MCF 10A (cell line): ENCODE data around the gene UQCRC2. TPM values are rescaled to one million over a fixed set of nuclear protein-coding genes. Genes with fewer than 3 reads are reported as not detected.
A peak's percentile ranks its signal among the peaks of the same experiment; 100 is the strongest.

Source experiments
- BruUV-seq: library from RNA; stranded (reverse); fragments of 400-500 nt; replicated peaks from 2 replicates; lab custom pipeline; 2021; lab: Mats Ljungman, UMichigan
- CTCF ChIA-PET: fragments of 300-600 bp; sonication (Branson Sonifier 250); formaldehyde crosslinking; extraction: SDS; loops from one replicate; lab custom pipeline; 2021; ENCODE audit warnings: antibody characterized with exemption, inconsistent platforms; lab: Yijun Ruan, JAX
- POLR2A ChIA-PET: fragments of 300-600, 350-650 bp; sonication (Branson Sonifier 250); formaldehyde crosslinking; extraction: SDS; loops from one replicate; lab custom pipeline; 2020; ENCODE audit warnings: antibody characterized with exemption, inconsistent platforms; lab: Yijun Ruan, JAX
- DNase-seq: peaks from one replicate; pipeline ENCODE4 v3.0.0-alpha.2; 2018; ENCODE audit not compliant: unreplicated experiment
- H3K27ac Mint-ChIP-seq: one replicate; pipeline ENCODE4 v1.8.0; 2022; ENCODE audit warnings: mild to moderate bottlenecking, low read depth, mixed read lengths; ENCODE audit not compliant: unreplicated experiment
- H3K27me3 Mint-ChIP-seq: one replicate; pipeline ENCODE4 v1.8.0; 2022; ENCODE audit warnings: mixed read lengths; ENCODE audit not compliant: insufficient read depth, unreplicated experiment
- H3K36me3 Mint-ChIP-seq: one replicate; pipeline ENCODE4 v1.8.0; 2022; ENCODE audit warnings: mild to moderate bottlenecking, moderate library complexity, mixed read lengths; ENCODE audit not compliant: insufficient read depth, unreplicated experiment
- H3K4me1 Mint-ChIP-seq: one replicate; pipeline ENCODE4 v1.8.0; 2022; ENCODE audit warnings: mixed read lengths; ENCODE audit not compliant: insufficient read depth, unreplicated experiment
- H3K4me3 Mint-ChIP-seq: one replicate; pipeline ENCODE4 v1.8.0; 2022; ENCODE audit warnings: mild to moderate bottlenecking, moderate library complexity, mixed read lengths; ENCODE audit not compliant: unreplicated experiment
- H3K9me3 Mint-ChIP-seq: one replicate; pipeline ENCODE4 v1.8.0; 2022; ENCODE audit warnings: mixed read lengths; ENCODE audit not compliant: unreplicated experiment
- intact Hi-C: fragments of 100-400 bp; cut with micrococcal nuclease; formaldehyde crosslinking; loops from 2 replicates; pipeline ENCODE4 v1.14.1; 2022
- total RNA-seq: library from RNA; stranded (reverse); gene quantifications from 2 replicates; pipeline ENCODE4 v1.2.3, GENCODE V29; 2022
- TF ChIP-seq, protein P1 (sequence below): fragments of 200-600 bp; IDR thresholded peaks from one replicate; pipeline ENCODE4 v1.8.0; 2022; ENCODE audit warnings: antibody characterized with exemption, mild to moderate bottlenecking; ENCODE audit not compliant: unreplicated experiment

UQCRC2 gene
- total RNA-seq, 1 experiment from 2014 or later = 199 TPM

GRCh38 chr16:21949713-21950260, 3.4 kb upstream of the UQCRC2 start:
- H3K4me1 Mint-ChIP-seq = peaks cover 7% of the 10 kb centered on the region
- CTCF ChIA-PET = interaction anchor here (0.6 to 2.0 kb wide), 6 partner anchors 11 to 239 kb away, joined by 3 to 12 read pairs (median 4); no protein-coding TSS in a partner anchor
- no peak overlapping the region for H3K27ac Mint-ChIP-seq
- peaks cover 9% of the 10 kb centered on the region for H3K27me3 Mint-ChIP-seq
- peaks cover 24% of the 10 kb centered on the region for H3K36me3 Mint-ChIP-seq
- TF ChIP-seq, protein P1, sequence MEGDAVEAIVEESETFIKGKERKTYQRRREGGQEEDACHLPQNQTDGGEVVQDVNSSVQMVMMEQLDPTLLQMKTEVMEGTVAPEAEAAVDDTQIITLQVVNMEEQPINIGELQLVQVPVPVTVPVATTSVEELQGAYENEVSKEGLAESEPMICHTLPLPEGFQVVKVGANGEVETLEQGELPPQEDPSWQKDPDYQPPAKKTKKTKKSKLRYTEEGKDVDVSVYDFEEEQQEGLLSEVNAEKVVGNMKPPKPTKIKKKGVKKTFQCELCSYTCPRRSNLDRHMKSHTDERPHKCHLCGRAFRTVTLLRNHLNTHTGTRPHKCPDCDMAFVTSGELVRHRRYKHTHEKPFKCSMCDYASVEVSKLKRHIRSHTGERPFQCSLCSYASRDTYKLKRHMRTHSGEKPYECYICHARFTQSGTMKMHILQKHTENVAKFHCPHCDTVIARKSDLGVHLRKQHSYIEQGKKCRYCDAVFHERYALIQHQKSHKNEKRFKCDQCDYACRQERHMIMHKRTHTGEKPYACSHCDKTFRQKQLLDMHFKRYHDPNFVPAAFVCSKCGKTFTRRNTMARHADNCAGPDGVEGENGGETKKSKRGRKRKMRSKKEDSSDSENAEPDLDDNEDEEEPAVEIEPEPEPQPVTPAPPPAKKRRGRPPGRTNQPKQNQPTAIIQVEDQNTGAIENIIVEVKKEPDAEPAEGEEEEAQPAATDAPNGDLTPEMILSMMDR = no peak
- H3K9me3 Mint-ChIP-seq = no peaks in the 10 kb centered on the region
- no TSS peak for BruUV-seq
- POLR2A ChIA-PET = no interaction called here
- intact Hi-C loops = no loop called here
- H3K4me3 Mint-ChIP-seq = no peak overlapping the region
- no peak for DNase-seq

GRCh38 chr16:21950782-21951521, 2.2 kb upstream of the UQCRC2 start:
- ChIA-PET POLR2A (interaction anchor here (0.6 to 1.3 kb wide), 7 partner anchors 105 to 422 kb away, joined by 3 to 8 read pairs (median 3); no protein-coding TSS in a partner anchor), CTCF (interaction anchor here (0.6 to 1.5 kb wide), 17 partner anchors 9 to 294 kb away, joined by 3 to 20 read pairs (median 4); no protein-coding TSS in a partner anchor)
- peaks cover 9% of the 10 kb centered on the region for H3K27me3 Mint-ChIP-seq
- H3K4me1 Mint-ChIP-seq = peaks cover 7% of the 10 kb centered on the region
- H3K36me3 Mint-ChIP-seq = peaks cover 31% of the 10 kb centered on the region
- intact Hi-C loops = loop anchor here (1.0 kb wide), 1 partner anchor 148 kb away; no protein-coding TSS in a partner anchor
- no TSS peak for BruUV-seq
- TF ChIP-seq, protein P1 = peak; percentile 42
- H3K9me3 Mint-ChIP-seq = no peaks in the 10 kb centered on the region
- H3K4me3 Mint-ChIP-seq = peak overlapping the region; percentile 99
- peak overlapping the region; percentile 33 for H3K27ac Mint-ChIP-seq
- DNase-seq = peak; percentile 39

- no peaks in the 10 kb centered on the region for H3K9me3 Mint-ChIP-seq
- ChIA-PET POLR2A (interaction anchor here (0.6 to 3.0 kb wide), 20 partner anchors 9 to 1135 kb away, joined by 3 to 35 read pairs (median 4); partner anchors contain the start of gene MOSMO), CTCF (interaction anchor here (0.7 to 2.8 kb wide), 9 partner anchors 8 to 368 kb away, joined by 3 to 22 read pairs (median 5); no protein-coding TSS in a partner anchor)
- H3K27ac Mint-ChIP-seq = peak overlapping the region; percentile 99
- H3K36me3 Mint-ChIP-seq = peaks cover 39% of the 10 kb centered on the region
- TF ChIP-seq, protein P1 = no peak
- peak overlapping the region; percentile 99 for H3K4me3 Mint-ChIP-seq
- peaks cover 7% of the 10 kb centered on the region for H3K4me1 Mint-ChIP-seq
- TSS peak; percentile 68 for BruUV-seq
- H3K27me3 Mint-ChIP-seq = peaks cover 4% of the 10 kb centered on the region
- intact Hi-C loops = no loop called here
- peak; percentile 73 for DNase-seq
Measured at GRCh38 chr16:21952040-21952792, 945 bp upstream of the UQCRC2 start.
